Large intestine (tissue), 3 donors: ENCODE measurements around the gene SDCBP2. TPM values are rescaled to one million over a fixed set of nuclear protein-coding genes. Genes with fewer than 3 reads are reported as not detected.

Experiments
- DNase-seq, 2 donors: peaks; one replicate each; pipeline versions ENCODE4 v3.0.0 to v3.0.0-alpha.2; 2013
- H3K27ac ChIP-seq: one replicate; pipeline ENCODE4 v1.5.1; 2013; ENCODE audit warnings: low read length
- H3K27me3 ChIP-seq: 2 replicates; pipeline ENCODE4 v1.6.1; 2013; ENCODE audit warnings: low read length; ENCODE audit not compliant: control insufficient read depth, insufficient read depth
- H3K36me3 ChIP-seq: 2 replicates; pipeline ENCODE4 v1.6.1; 2013; ENCODE audit warnings: low read length; ENCODE audit not compliant: control insufficient read depth, insufficient read depth
- H3K4me1 ChIP-seq: one replicate; pipeline ENCODE4 v1.6.1; 2013; ENCODE audit warnings: low read length; ENCODE audit not compliant: control insufficient read depth, insufficient read depth
- H3K4me3 ChIP-seq: one replicate; pipeline ENCODE4 v1.5.1; 2013; ENCODE audit warnings: low read length
- H3K9me3 ChIP-seq: one replicate; pipeline ENCODE4 v1.6.1; 2013; ENCODE audit warnings: mild to moderate bottlenecking, low read depth, low read length, moderate library complexity; ENCODE audit not compliant: control insufficient read depth
- WGBS: methylation state at CpG from one replicate; pipeline ENCODE4 v1.1.5; 2013; ENCODE audit warnings: low lambda C conversion rate; ENCODE audit not compliant: insufficient coverage; 5-methylcytosine and 5-hydroxymethylcytosine counted together
- polyA plus RNA-seq: library from polyadenylated mRNA; unstranded; fragments of 120-200 nt; gene quantifications from one replicate; pipeline ENCODE4 v1.2.1, GENCODE V29; 2013

SDCBP2 gene
- polyA plus RNA-seq, 1 donor: 62.8 TPM

DNA sequence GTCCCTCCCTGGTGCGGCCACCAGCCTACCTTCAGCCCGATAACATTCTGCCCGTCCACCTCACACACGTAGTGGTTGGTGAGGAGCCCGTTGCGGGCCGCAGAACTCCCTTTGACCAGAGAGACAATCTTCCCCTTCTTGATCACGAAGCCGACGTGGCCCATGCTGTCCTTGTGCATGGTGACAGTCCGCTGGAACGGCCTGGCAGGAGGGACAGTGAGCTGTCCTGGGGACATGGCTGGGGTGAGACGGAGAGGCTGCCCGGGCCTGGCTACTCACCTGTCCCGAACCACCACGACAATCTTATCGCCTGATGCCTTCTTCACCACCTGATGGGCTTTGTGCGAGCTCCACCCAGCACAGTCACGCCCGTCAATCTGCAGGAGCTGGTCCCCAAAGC is 16.6 kb downstream of the SDCBP2 start:
- no CpG with 5 or more reads among the region's 20 CpGs for WGBS
- Histone ChIP-seq H3K36me3 (peaks cover 23% of the 10 kb centered on the region), H3K9me3 (peaks cover 6% of the 10 kb centered on the region)

GRCh38 chr20:1310506-1311190 is 18.3 kb downstream of the SDCBP2 start:
- Histone ChIP-seq H3K4me1 (peaks cover 5% of the 10 kb centered on the region), H3K27me3 (no peaks in the 10 kb centered on the region), H3K9me3 (peaks cover 6% of the 10 kb centered on the region), H3K36me3 (peaks cover 21% of the 10 kb centered on the region), H3K27ac (no peak overlapping the region), H3K4me3 (no peak overlapping the region)
- WGBS: no CpG with 5 or more reads among the region's 12 CpGs
- no peak for DNase-seq

More for the DNA sequence above, 16.6 kb downstream of the SDCBP2 start:
- no peak for DNase-seq
- Histone ChIP-seq H3K4me3 (no peak overlapping the region), H3K27me3 (no peaks in the 10 kb centered on the region), H3K4me1 (peaks cover 5% of the 10 kb centered on the region), H3K27ac (no peak overlapping the region)

GRCh38 chr20:1310071-1310470 is 18.9 kb downstream of the SDCBP2 start:
- no peak for DNase-seq
- Histone ChIP-seq H3K27me3 (no peaks in the 10 kb centered on the region), H3K36me3 (peaks cover 21% of the 10 kb centered on the region), H3K4me1 (peaks cover 5% of the 10 kb centered on the region), H3K27ac (no peak overlapping the region), H3K9me3 (peaks cover 6% of the 10 kb centered on the region), H3K4me3 (no peak overlapping the region)
- WGBS: no CpG with 5 or more reads among the region's 9 CpGs

DNA sequence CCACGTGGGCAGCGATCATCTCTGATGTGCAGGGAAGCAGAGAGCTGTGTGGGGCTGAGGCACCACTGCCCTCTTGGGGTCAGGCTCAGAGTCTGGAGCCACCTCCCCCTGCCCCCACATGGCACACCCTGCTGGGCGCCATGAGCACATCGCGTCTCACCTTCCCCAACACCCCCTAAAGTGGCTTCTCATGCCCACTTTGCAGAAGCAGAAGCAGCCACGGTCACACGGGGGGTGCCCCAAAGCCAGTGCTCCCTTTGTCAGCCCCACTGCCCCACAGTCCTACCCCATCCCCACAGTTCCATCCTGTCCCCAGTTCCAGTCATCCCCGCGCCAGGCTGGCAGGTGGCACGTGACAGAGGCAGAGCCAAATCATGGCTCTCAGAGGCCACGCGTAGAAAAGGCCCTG is 19.5 kb downstream of the SDCBP2 start:
- Histone ChIP-seq H3K4me3 (no peak overlapping the region), H3K4me1 (peaks cover 5% of the 10 kb centered on the region), H3K36me3 (peaks cover 21% of the 10 kb centered on the region), H3K27ac (no peak overlapping the region), H3K9me3 (peaks cover 6% of the 10 kb centered on the region), H3K27me3 (no peaks in the 10 kb centered on the region)
- no peak for DNase-seq
- no CpG with 5 or more reads among the region's 12 CpGs for WGBS

DNA sequence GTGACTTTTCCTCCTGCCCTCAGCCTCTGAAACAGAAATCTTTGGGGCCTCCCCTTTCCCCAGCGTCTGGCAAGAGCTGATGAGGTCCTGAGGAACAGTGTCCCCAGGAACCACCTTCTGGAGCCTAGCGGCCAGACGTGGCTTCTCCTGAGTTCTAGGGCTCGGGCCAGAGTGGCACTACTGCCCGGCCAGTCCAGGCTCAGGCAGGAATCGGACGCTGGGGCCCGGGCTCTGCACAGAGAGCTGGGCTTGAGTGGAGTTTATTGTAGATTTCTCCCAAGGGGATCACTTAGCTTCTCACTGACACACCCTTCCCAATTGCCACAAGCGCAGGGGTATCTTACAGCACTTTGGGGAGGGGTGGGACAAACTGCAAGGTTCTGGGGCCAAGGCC is 20.2 kb downstream of the SDCBP2 start:
- Histone ChIP-seq H3K36me3 (peaks cover 21% of the 10 kb centered on the region), H3K9me3 (peaks cover 6% of the 10 kb centered on the region), H3K27me3 (no peaks in the 10 kb centered on the region), H3K4me1 (peaks cover 5% of the 10 kb centered on the region), H3K27ac (no peak overlapping the region), H3K4me3 (no peak overlapping the region)
- WGBS: no CpG with 5 or more reads among the region's 9 CpGs
- DNase-seq: no peak

- H3K36me3 ChIP-seq: peaks cover 21% of the 10 kb centered on the region
- peaks cover 1% of the 10 kb centered on the region for H3K4me1 ChIP-seq
- no CpG with 5 or more reads among the region's 13 CpGs for WGBS
- H3K27ac ChIP-seq: no peak overlapping the region
- H3K27me3 ChIP-seq: no peaks in the 10 kb centered on the region
- peaks cover 4% of the 10 kb centered on the region for H3K9me3 ChIP-seq
- no peak for DNase-seq
- H3K4me3 ChIP-seq: no peak overlapping the region
These were observed 20.8 kb downstream of the SDCBP2 start for GRCh38 chr20:1308067-1308701.

GRCh38 chr20:1307571-1307971 is 21.4 kb downstream of the SDCBP2 start:
- H3K4me1 ChIP-seq: no peaks in the 10 kb centered on the region
- H3K27me3 ChIP-seq: no peaks in the 10 kb centered on the region
- no peak overlapping the region for H3K27ac ChIP-seq
- DNase-seq: no peak
- no CpG with 5 or more reads among the region's 13 CpGs for WGBS
- H3K4me3 ChIP-seq: no peak overlapping the region
- no peaks in the 10 kb centered on the region for H3K9me3 ChIP-seq
- H3K36me3 ChIP-seq: peaks cover 20% of the 10 kb centered on the region

DNA sequence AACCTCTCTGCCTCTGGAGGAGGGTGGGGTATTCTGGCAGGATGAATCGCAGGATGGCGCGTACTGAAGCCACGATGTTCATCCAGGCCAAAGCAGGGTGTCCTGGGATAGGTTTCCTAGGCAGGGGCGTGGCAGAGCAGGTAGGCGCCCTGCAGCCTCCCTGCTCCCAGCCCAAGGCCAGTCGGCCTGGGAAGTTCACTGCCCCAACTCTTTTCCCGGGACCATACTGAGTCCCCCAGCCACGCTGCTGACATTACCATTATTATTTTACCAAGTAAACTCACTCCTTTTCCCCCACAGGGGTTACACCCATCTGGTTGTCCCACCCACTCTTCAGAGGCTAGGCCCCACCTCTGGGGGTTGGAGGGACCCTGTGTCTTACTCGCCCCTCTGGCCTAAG is 21.8 kb downstream of the SDCBP2 start:
- Histone ChIP-seq H3K4me3 (no peak overlapping the region), H3K27me3 (no peaks in the 10 kb centered on the region), H3K9me3 (no peaks in the 10 kb centered on the region), H3K27ac (no peak overlapping the region), H3K36me3 (peaks cover 16% of the 10 kb centered on the region), H3K4me1 (no peaks in the 10 kb centered on the region)
- no CpG with 5 or more reads among the region's 10 CpGs for WGBS
- no peak for DNase-seq

- no CpG with 5 or more reads among the region's 14 CpGs for WGBS
- DNase-seq: no peak
- H3K36me3 ChIP-seq: peaks cover 15% of the 10 kb centered on the region
- no peak overlapping the region for H3K4me3 ChIP-seq
- H3K27ac ChIP-seq: no peak overlapping the region
- no peaks in the 10 kb centered on the region for H3K27me3 ChIP-seq
- no peaks in the 10 kb centered on the region for H3K9me3 ChIP-seq
- no peaks in the 10 kb centered on the region for H3K4me1 ChIP-seq
These were observed 22.4 kb downstream of the SDCBP2 start for GRCh38 chr20:1306316-1307135.

GRCh38 chr20:1305712-1306111 is 23.2 kb downstream of the SDCBP2 start:
- Histone ChIP-seq H3K36me3 (peaks cover 10% of the 10 kb centered on the region), H3K4me3 (no peak overlapping the region), H3K27ac (no peak overlapping the region), H3K9me3 (no peaks in the 10 kb centered on the region), H3K4me1 (no peaks in the 10 kb centered on the region), H3K27me3 (no peaks in the 10 kb centered on the region)
- WGBS: no CpG with 5 or more reads among the region's 24 CpGs
- no peak for DNase-seq
